GM19043 (cell line): Measurements from ENCODE around the gene CRYGB.
"Not testable (repeated sequence)": the region's sequence is repeated elsewhere in the genome, so short reads cannot be mapped to it uniquely, and the experiment has no call there.

Experiments used
- ATAC-seq: cut with Tn5 transposase; IDR thresholded peaks from one replicate; pipeline ENCODE4 v1.9.1; 2021; ENCODE audit warnings: low read depth; ENCODE audit not compliant: unreplicated experiment

CRYGB gene

DNA sequence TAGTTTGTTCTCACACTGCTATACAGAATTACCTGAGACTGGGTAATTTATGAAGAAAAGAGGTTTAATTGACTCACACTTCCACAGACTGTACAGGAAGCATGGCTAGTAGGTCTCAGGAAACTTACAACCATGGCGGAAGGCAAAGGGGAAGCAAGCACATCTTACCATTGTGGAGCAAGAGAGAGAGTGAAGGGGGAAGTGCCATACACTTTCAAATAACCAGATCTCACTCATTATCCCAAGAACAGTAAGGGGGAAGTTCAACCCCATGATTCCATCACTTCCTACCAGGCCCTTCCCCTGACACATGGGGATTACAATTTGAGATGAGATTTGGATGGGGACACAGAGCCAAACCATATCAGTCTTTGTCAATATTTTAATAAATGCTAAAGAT is 5.0 kb upstream of the CRYGB start:
- ATAC-seq: no peak

GRCh38 chr2:208150094-208150493 is 4.1 kb upstream of the CRYGB start:
- no peak for ATAC-seq

- no peak for ATAC-seq
These were observed 2.8 kb upstream of the CRYGB start for GRCh38 chr2:208148803-208149202.

- ATAC-seq: no peak
These were observed 1.8 kb upstream of the CRYGB start for GRCh38 chr2:208147759-208148158.

- no peak for ATAC-seq
These were observed 1.1 kb upstream of the CRYGB start for GRCh38 chr2:208147008-208147407.

DNA sequence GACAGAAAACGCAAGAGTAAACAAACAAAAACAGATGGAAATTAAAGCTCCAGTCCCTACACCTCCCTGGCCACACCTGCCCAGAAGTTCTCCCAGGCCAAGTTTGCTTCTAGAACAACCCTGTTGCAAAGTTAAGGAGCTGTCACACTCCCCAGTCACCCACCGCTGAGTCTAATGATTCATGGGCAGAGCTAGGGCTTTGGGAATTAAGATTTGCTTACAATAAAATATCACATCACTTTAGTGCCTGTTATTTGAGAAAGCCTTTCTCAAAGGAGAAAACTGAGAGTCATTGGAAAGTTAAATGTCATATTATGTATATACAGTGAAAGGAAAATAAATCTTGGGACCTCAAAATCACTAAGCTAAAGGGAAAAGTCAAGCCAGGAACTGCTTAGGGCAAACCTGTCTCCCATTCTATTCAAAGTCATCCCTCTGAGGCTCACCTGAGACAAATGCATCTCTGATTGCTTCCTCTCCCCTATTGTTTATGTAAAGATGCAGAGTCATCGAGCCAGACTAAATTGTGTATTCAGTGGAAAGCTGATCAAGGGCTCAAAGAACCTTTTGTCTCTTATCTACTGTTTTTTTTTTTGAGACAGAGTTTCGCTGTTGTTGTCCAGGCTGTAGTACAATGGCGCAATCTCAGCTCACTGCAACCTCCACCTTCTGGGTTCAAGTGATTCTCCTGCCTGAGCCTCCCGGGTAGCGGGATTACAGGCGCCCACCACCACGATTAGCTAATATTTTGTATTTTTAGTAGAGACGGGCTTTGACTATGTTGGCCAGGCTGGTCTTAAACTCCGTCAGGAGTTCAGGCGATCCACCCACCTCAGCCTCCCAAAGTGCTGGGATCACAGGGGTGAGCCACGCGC is 2.8 kb downstream of the CRYGB start:
- ATAC-seq: no peak

DNA sequence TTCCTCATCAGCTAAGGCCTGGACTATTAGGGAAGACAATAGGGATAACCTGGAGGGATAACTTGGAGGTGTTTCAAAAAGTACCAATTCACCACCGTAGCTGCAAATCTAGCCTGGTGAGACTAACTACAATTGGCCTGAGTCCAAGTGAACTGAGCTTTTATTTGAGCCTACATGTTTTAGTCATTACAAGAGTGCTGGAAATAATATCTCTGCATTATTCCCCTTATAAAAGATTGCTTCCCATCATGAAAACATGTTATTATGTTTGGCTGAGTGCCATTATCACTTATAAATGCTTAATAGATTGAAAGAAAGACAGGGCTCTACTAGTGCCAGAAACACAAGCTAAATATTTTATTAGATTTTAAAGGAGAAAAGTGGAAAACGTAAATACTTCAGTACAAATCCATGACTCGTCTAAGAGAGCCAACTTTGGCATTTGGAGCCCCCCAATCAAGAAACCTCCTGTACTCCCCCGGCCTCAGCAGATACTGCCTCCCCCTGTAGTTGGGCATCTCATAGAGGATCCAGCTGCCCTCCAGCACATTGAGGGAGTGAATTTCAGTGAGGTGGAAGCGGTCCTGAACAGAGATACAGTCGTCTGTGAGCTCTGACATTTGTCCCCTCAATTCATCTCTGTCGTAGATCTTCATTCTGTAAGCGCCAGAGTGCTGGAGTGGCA is 3.6 kb downstream of the CRYGB start:
- no peak for ATAC-seq

GRCh38 chr2:208139447-208139846 is 6.5 kb downstream of the CRYGB start:
- no peak for ATAC-seq

DNA sequence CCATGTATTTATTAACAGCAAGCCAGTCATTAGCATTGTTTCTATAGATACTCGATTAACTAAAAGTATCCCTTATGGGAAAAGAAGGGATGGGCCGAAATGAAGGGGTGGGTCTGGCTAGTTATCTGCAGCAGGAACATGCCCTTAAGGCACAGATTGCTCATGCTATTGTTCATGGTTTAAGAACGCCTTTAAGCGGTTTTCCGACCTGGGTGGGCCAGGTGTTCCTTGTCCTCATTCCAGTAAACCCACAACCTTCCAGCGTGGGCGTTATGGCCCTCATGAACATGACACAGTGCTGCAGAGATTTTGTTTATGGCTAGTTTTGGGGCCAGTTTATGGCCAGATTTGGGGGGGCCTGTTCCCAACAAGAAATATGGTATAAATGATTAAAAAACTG is 7.6 kb downstream of the CRYGB start:
- not testable (repeated sequence) for ATAC-seq

- no peak for ATAC-seq
These were observed 9.3 kb downstream of the CRYGB start for GRCh38 chr2:208136716-208137094.

DNA sequence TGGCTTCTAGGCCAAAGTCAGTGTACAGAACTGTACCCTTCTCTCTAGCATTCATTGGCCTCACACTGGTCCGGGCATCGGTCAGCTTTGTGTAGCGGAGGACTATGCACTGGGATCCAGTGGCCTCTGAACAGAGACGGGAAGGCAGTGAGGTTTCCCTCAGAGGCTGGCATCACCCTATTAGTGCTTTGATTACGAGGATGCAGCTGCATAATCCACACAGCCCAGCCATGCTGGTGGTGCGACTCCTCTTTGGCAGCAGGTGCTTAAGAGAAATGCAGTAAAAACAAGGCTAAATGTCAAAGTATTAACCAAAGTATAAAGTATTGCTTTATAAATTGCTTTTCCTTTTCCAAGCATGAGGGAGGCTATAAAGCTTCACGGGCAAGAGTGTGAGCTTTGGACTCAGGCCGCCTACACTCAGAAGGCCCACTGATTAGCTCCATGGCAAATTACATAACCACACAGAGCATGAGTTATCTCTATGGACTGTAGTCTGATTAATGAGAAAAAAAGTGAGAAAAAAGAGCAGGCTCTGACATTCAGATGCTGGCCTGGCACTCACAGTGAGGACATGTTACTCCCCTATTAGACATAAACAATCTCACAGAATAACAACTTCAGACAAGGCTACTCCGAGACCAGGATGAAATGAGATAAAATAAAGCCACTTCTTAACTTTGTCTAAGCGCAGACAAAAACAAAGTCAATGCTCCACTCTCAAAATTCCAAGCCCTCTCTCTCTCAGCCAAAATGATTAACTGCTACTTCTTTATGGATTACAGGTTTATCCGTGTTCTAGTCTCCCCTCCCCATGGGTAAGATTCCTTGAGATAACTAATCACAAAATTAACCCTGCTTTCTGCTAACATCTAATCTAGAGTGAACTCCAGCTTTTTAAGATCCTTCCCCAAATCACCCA is 9.9 kb downstream of the CRYGB start:
- ATAC-seq: no peak

DNA sequence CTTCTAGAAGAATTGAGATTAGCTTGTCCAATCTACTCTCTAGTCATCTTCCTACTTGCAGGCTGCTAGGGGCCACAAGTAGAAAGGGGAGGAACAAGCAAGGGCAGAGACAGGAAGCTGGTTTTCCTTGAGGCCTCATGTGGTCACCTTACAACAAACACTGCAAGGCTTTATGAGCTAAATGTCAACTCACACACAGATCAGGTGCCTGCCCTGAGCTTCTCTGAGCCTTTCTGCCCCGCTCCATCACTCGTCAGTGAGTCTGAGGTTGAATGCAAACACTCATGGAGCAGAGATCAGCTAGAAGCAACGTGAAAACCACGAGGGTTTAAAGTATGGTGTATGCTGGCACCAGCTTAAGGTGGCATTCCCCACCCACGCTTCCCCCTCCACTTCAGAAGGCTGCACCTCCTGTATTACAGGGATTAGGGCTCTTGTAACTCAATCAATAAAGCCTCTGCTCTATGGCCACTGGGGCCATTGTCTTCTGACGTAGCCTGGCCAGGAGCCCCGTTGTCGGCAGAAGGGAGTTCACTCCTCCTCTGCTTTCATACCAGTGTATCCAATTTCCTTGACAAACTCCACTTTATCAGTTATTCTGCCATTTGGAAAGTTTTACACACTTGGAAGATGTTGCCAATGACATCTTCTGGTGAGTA is 10.9 kb downstream of the CRYGB start:
- ATAC-seq: no peak

GRCh38 chr2:208130712-208131110 is 15.2 kb downstream of the CRYGB start:
- ATAC-seq: no peak

GRCh38 chr2:208129744-208130711 is 15.9 kb downstream of the CRYGB start, which contains the start of gene CRYGC:
Gene CRYGC, minus strand, starts transcription at chr2:208129828. Its CDS starts 36 bp downstream, at chr2:208129792.
- no peak for ATAC-seq

DNA sequence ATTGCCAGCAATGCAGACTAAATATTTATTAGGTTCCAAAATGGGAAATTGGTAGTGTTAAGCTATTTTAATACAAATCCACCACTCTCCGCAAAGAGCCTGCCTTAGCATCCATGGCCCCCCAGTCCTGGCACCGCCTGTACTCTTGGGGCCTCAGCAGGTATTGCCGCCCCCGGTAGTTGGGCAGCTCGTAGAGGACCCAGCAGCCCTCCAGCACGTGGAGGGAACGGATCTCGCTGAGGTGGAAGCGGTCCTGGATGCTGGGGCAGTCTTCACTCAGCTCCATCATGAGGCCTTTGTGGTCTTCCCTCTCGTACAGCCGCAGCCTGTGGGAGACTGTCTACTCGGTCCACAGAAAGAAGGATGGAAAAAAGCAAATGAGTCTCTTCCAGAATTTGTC is 17.8 kb downstream of the CRYGB start:
- no peak for ATAC-seq

GRCh38 chr2:208127090-208127489 is 18.9 kb downstream of the CRYGB start:
- ATAC-seq: no peak

DNA sequence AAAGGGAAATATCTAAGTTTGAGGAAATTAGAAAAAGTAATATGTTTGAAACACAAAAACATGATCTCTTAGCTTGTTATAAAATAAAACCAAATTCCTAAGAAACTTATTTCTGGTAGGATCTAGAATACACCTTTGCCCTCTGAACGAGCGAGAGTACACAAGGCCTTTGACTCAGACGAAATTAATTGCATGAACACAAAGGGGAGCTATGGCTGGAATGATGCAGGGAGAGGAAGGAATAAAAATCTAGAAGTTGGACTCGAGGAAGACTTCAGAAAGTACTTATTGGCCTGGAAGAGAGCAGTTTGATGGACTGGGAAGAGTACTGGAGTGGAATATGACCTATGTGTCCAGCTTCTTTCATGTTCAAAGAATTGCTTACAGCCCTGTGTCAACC is 20.7 kb downstream of the CRYGB start:
- ATAC-seq: no peak

- ATAC-seq: not testable (repeated sequence)
These were observed 21.8 kb downstream of the CRYGB start, which contains the start of gene CRYGD for GRCh38 chr2:208124013-208124715. Gene CRYGD, minus strand, starts transcription at chr2:208124524. Its CDS starts 51 bp downstream, at chr2:208124473.
